Loucy (cell line): ENCODE data around the gene MOB3B.

Experiments
- EZH2phosphoT487 ChIP-seq: fragments of 200-600 bp; IDR thresholded peaks from 2 replicates; pipeline ENCODE4 v1.6.1; 2018; ENCODE audit warnings: antibody characterized with exemption, mild to moderate bottlenecking, moderate library complexity, borderline replicate concordance
- TF ChIP-seq, protein P1 (sequence below): fragments of 200-600 bp; sonication (generic); conservative IDR thresholded peaks from 2 replicates; pipeline ENCODE4 v1.5.1; 2014; ENCODE audit warnings: mild to moderate bottlenecking, antibody characterized with exemption, low read length

DNA sequence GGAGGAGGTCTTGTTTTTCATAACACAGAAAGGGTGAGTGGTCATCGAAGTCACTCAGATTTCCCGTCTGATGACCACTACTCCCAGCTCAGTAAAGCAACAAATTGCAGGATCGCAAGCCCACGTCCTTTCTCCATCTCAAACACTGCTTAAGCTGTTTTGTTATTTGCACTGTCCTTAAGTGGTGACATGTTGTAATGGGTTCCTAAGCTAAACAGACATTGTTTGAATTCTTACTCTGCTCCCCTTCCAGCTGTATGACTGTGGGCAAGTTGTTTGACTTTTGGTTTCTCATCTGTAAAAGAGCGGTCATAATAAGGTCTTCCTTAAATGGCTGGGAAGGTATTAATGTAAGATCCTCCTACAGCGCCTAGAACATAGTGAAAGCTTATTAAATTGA is 169.9 kb downstream of the MOB3B start:
- TF ChIP-seq, protein P1, sequence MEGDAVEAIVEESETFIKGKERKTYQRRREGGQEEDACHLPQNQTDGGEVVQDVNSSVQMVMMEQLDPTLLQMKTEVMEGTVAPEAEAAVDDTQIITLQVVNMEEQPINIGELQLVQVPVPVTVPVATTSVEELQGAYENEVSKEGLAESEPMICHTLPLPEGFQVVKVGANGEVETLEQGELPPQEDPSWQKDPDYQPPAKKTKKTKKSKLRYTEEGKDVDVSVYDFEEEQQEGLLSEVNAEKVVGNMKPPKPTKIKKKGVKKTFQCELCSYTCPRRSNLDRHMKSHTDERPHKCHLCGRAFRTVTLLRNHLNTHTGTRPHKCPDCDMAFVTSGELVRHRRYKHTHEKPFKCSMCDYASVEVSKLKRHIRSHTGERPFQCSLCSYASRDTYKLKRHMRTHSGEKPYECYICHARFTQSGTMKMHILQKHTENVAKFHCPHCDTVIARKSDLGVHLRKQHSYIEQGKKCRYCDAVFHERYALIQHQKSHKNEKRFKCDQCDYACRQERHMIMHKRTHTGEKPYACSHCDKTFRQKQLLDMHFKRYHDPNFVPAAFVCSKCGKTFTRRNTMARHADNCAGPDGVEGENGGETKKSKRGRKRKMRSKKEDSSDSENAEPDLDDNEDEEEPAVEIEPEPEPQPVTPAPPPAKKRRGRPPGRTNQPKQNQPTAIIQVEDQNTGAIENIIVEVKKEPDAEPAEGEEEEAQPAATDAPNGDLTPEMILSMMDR = no peak
- no peak for TF ChIP-seq EZH2phosphoT487
